NCI-H524 treated with DMSO at 0.1 percent for 48 hours (cell line): ENCODE data around the gene TOPAZ1.
A peak's percentile ranks its signal among the peaks of the same experiment; 100 is the strongest.

Experiments
- DNase-seq: peaks from one replicate; lab custom pipeline; 2025; lab: John Stamatoyannopoulos, UW

Gene TOPAZ1

GRCh38 chr3:44248152-44248551, 6.5 kb downstream of the TOPAZ1 start:
- no peak for DNase-seq

DNA sequence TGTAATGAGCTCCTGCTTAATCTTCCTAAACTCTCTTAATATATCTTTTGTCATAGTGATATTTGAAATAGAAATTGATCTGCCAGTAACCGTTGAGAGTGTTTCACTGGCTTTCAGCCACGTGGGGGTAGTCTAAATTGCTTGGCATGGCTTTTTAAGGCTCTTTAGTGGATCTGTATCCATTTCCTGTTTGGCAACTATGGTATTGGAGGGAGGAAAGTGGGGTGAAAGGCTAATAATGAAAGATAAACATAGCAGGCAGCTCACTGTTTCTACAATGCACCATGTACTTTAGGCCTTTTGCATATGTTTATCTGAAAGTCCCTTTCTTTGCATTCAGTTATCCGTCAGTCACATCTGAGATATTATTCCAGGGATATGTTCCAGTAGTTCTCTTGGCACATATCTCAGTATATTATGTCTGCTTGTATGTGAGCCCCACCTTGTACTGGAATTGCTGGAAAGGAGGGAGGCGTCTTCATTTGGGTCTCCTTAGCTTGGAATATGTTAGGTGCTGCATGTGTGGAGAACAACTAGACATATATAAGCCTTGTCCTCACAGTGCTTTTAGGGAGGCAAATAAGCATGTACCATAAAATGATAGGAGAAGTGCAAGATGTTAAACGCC, 10.8 kb downstream of the TOPAZ1 start:
- no peak for DNase-seq

DNA sequence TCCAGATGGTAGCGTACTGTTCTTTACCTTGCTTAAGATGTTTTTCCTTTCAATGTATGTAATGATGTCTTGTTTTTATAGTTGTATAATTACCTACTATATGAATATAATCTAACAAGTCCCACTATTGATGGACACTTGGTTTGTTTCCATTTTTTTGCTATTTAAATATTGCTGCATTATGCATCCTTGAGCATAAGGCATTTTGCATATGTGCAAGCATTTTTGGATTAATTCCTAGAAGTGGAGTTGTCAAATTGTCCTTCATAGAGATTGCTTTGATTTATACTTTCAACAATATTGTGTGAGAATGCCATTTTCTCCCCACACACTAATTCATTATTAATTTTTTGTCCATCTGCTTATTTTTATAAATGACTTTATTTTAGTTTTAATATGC, 17.7 kb downstream of the TOPAZ1 start:
- no peak for DNase-seq

DNA sequence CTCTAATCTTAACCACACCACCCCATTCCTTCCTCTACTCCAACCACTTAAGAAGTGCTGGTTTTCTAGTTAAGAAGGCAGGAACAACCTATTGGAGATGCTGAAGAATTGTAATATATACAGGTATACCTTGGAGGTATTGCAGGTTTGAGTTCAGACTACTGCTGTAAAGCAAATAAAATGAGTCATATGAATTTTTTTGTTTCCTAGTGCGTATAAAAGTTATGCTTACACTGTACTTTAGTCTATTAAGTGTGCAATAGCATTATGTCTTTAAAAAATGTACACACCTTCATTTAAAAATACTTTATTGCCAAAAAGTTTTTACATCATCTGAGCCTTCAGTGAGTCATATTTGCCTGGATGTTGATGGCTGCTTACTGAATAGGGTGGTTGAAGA, 22.5 kb downstream of the TOPAZ1 start:
- no peak for DNase-seq

DNA sequence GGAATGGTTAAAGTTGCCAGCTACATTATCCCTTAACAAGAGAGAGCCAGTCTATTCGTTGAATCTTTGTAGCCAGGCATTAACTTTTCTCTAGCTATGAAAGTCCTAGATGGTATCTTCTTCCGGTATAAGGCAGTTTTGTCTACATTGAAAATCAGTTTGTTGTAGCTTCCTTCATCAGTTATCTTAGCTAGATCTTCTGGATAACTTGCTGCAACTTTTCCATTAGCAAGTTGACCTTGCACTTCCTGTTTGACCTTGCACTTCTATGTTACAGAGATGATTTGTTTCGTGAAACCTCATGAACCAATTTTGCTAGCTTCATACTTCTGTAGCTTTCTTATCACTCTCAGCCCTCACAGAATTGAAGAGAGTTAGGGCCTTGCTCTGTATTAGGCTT, 24.1 kb downstream of the TOPAZ1 start:
- no peak for DNase-seq

GRCh38 chr3:44272191-44272590, 30.5 kb downstream of the TOPAZ1 start:
- no peak for DNase-seq

- DNase-seq, result no peak
Measured at GRCh38 chr3:44277925-44278324, 36.2 kb downstream of the TOPAZ1 start.

GRCh38 chr3:44280077-44280476, 38.4 kb downstream of the TOPAZ1 start:
- DNase-seq, result no peak

DNA sequence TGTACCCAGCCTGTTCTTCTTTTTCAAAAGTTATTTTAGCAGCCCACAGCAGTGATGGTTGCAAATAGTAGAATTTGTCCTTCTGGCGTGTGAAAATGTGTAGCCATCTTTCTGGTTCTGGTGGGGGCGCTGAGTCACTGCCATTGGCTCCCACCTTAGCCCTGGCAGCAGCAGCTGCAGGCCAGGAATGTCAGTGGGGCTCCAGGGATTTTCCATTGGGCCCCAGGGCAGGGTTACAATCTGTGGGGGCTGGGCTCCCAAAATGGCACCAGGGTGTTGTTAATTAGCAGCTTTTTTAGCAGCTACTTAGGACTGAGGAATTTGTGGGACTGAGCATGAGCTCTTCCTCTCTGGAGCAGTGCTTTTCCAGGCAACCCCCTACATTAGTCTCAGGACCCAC, 38.9 kb downstream of the TOPAZ1 start:
- no peak for DNase-seq

GRCh38 chr3:44284949-44285348, 43.3 kb downstream of the TOPAZ1 start:
- DNase-seq, result no peak

GRCh38 chr3:44289882-44290462, 48.3 kb downstream of the TOPAZ1 start:
- no peak for DNase-seq

DNA sequence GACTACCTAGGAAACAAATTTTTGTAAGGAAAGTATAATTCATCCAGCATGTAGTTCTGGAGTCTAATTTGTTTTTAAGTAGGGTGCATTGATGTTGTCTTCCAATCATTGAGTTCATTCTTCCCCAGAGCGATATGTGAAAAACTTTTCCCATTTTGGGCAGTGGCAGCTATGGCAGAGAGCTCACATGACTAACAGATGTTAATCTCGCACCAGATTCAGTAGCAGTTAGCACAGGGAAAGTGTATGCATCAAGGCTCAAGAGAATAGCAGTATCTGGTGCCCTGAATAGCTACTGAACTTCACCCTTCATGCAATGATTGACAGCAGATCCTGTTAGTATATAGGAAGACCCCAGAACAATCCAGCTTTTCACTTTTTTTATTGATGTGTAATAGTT, 50.6 kb downstream of the TOPAZ1 start:
- DNase-seq, result no peak

- no peak for DNase-seq
Measured at GRCh38 chr3:44292947-44293346, 51.3 kb downstream of the TOPAZ1 start.

GRCh38 chr3:44297255-44297654, 55.6 kb downstream of the TOPAZ1 start:
- DNase-seq, result no peak

- no peak for DNase-seq
Measured at GRCh38 chr3:44301746-44302145, 60.1 kb downstream of the TOPAZ1 start.

- no peak for DNase-seq
Measured at GRCh38 chr3:44309500-44309899, 67.8 kb downstream of the TOPAZ1 start.

GRCh38 chr3:44318891-44319311, 77.2 kb downstream of the TOPAZ1 start:
- peak; percentile 31 for DNase-seq

- DNase-seq, result no peak
Measured at GRCh38 chr3:44321335-44321734, 79.6 kb downstream of the TOPAZ1 start.

DNA sequence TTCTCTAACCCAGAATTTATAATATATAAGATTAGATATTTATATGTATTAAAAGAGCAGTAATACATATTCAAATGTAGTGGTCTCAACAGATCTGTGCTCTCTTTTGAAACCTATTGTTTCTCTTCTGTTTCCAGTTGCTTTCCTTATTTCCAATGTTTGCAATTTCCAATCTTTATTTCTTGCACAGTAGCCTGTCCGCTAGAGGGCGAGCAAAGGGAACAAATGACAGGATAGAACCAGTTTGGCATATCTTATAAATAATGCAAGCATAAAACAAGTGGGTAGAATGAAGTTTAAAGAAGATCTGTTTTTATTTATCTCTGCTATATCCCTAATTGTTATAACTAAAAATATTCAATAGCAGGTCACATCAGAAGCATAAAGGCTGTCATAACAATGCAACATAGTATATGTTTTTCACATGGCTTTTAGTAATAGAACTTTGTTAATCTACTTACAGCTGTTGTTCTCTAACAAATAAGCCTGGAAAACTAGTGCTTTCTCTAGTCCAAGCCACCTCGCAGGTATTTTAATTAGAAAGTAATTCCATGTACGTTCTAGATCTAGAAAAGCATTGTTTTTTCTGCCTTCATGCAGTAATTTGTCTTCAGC, 81.8 kb downstream of the TOPAZ1 start:
- peak; percentile 13 for DNase-seq

DNA sequence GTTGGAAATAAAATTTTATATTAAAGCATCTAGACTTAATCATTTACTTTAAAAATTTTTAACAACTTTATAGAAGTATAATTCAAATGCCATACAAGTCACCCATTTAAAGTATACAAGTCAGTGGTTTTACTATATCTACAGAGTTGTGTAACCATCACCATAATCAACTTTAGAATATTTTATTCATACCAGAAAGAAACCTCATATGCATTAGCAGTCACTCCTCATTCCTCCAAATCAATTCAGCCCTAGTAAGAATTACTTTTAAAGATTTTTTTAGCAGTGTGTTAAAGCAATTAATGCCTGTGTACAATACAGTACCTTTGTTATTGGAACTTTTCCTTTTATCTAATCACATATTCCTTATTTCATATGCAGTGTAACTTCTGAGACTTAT, 82.9 kb downstream of the TOPAZ1 start:
- no peak for DNase-seq

DNA sequence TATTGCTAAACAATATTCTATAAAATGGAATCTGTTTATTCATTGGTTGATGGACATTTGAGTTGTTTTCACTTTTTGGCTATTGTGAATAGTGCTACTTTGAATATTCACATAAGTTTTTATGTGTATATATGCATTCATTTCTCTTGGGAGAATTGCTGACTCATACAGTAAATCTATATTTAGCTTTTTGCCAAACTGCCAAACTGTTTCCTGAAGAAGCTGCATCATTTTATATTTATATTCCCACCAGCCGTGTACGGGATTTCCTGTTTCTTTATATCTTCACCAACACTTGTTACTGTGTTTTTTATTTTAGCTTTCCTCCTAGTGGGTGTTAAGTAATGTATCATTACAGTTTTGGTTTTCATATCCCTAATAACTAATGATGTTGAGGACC, 84.3 kb downstream of the TOPAZ1 start:
- no peak for DNase-seq

DNA sequence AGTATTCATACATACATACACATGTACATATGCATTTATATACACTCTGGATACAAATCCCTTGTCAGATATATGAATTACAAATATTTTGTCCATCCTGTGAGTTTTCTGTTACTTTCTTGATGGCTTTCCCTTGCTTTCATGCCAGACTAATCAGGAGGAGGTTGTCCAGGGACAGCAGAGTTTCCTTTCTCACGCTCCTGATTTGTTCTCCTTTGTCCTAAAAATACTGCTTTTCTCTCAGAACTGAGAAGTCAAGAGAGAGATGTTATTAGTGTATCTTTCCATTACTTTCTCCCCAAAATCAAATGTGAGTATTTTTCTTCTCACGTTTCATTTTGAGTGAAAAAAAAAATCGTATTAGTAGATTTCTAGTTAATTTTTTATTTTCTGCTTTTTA, 84.8 kb downstream of the TOPAZ1 start:
- DNase-seq, result no peak

GRCh38 chr3:44329946-44330345, 88.3 kb downstream of the TOPAZ1 start:
- DNase-seq, result no peak

GRCh38 chr3:44330444-44330843, 88.8 kb downstream of the TOPAZ1 start:
- DNase-seq, result no peak
